Liver (tissue), 9 donors: ENCODE results near the gene ADAM21. TPM values are rescaled to one million over a fixed set of nuclear protein-coding genes. Genes with fewer than 3 reads are reported as not detected.

Experiments used
- DNase-seq: peaks from one replicate; pipeline ENCODE4 v3.0.0-alpha.2; 2017; ENCODE audit warnings: low spot score
- H3K27ac ChIP-seq, 2 donors: one replicate each; pipeline ENCODE4 v1.7.0; 2013; ENCODE audit warnings: inconsistent platforms in 2 of 2, low read length in 2 of 2, control low read depth in 1 of 2, low read depth in 1 of 2, mild to moderate bottlenecking in 1 of 2
- H3K27me3 ChIP-seq, 4 donors: one replicate each; pipeline versions ENCODE4 v1.6.1 to v1.7.0; 2013; ENCODE audit warnings: low read length in 3 of 4, inconsistent platforms in 1 of 4, mild to moderate bottlenecking in 1 of 4, moderate library complexity in 1 of 4; ENCODE audit not compliant: control insufficient read depth in 4 of 4, insufficient read depth in 4 of 4
- H3K36me3 ChIP-seq, 4 donors: one replicate each; pipeline versions ENCODE4 v1.6.1 to v1.7.0; 2013; ENCODE audit warnings: low read length in 3 of 4, mild to moderate bottlenecking in 3 of 4, low read depth in 1 of 4, moderate library complexity in 1 of 4; ENCODE audit not compliant: control insufficient read depth in 4 of 4, insufficient read depth in 3 of 4
- H3K4me1 ChIP-seq, 4 donors: one replicate each; pipeline versions ENCODE4 v1.6.1 to v1.7.0; 2013; ENCODE audit warnings: low read length in 3 of 4, mild to moderate bottlenecking in 3 of 4, moderate library complexity in 1 of 4; ENCODE audit not compliant: control insufficient read depth in 4 of 4, insufficient read depth in 4 of 4
- H3K4me3 ChIP-seq, 3 donors: one replicate each; pipeline versions ENCODE4 v1.6.1 to v1.7.0; 2013; ENCODE audit warnings: low read length in 3 of 3, control low read depth in 1 of 3, low read depth in 1 of 3, mild to moderate bottlenecking in 1 of 3
- H3K9ac ChIP-seq, 2 donors: one replicate each; pipeline ENCODE4 v1.7.0; 2013; ENCODE audit warnings: low read length in 2 of 2, mild to moderate bottlenecking in 2 of 2, moderate library complexity in 2 of 2, control low read depth in 1 of 2, low read depth in 1 of 2
- H3K9me3 ChIP-seq, 4 donors: one replicate each; pipeline versions ENCODE4 v1.6.1 to v1.7.0; 2013; ENCODE audit warnings: low read length in 3 of 4; ENCODE audit not compliant: control insufficient read depth in 4 of 4
- EGR1 ChIP-seq, 2 donors: IDR thresholded peaks; 2 replicates each; pipeline ENCODE4 v1.6.1; 2016 to 2018; ENCODE audit warnings: antibody characterized with exemption in 2 of 2, low read depth in 2 of 2
- FOXA1 ChIP-seq: IDR thresholded peaks from 2 replicates; pipeline ENCODE4 v1.6.1; 2016; ENCODE audit warnings: antibody characterized with exemption
- FOXA2 ChIP-seq: IDR thresholded peaks from 2 replicates; pipeline ENCODE4 v1.6.1; 2016; ENCODE audit warnings: antibody characterized with exemption
- GABPA ChIP-seq, 2 donors: IDR thresholded peaks in 1 of 2; conservative IDR thresholded peaks in 1 of 2; 2 replicates each; pipeline ENCODE4 v1.6.1; 2016; ENCODE audit warnings: antibody characterized with exemption in 2 of 2, mild to moderate bottlenecking in 1 of 2, moderate library complexity in 1 of 2
- HNF4A ChIP-seq, 2 donors: conservative IDR thresholded peaks; 2 replicates each; pipeline ENCODE4 v1.6.1; 2016; ENCODE audit warnings: antibody characterized with exemption in 2 of 2, mild to moderate bottlenecking in 2 of 2
- HNF4G ChIP-seq: IDR thresholded peaks from 2 replicates; pipeline ENCODE4 v1.6.1; 2016; ENCODE audit warnings: antibody characterized with exemption
- JUND ChIP-seq, 2 donors: IDR thresholded peaks; 2 replicates each; pipeline ENCODE4 v1.6.1; 2016; ENCODE audit warnings: antibody characterized with exemption in 2 of 2
- NR2F2 ChIP-seq: IDR thresholded peaks from 2 replicates; pipeline ENCODE4 v1.6.1; 2016; ENCODE audit warnings: antibody characterized with exemption
- RAD21 ChIP-seq, 2 donors: IDR thresholded peaks; 2 replicates each; pipeline ENCODE4 v1.6.1; 2016; ENCODE audit warnings: antibody characterized with exemption in 2 of 2, mild to moderate bottlenecking in 2 of 2
- RXRA ChIP-seq, 2 donors: IDR thresholded peaks; 2 replicates each; pipeline ENCODE4 v1.6.1; 2017 to 2018; ENCODE audit warnings: antibody characterized with exemption in 2 of 2, mild to moderate bottlenecking in 1 of 2
- SP1 ChIP-seq: IDR thresholded peaks from 2 replicates; pipeline ENCODE4 v1.6.1; 2018; ENCODE audit warnings: antibody characterized with exemption, mild to moderate bottlenecking
- TAF1 ChIP-seq: conservative IDR thresholded peaks from 2 replicates; pipeline ENCODE4 v1.6.1; 2016; ENCODE audit warnings: antibody characterized with exemption, mild to moderate bottlenecking
- YY1 ChIP-seq: IDR thresholded peaks from 2 replicates; pipeline ENCODE4 v1.6.1; 2016; ENCODE audit warnings: antibody characterized with exemption, mild to moderate bottlenecking
- WGBS: extraction: QIAGEN DNeasy Blood & Tissue Kit; methylation state at CpG from one replicate; pipeline ENCODE4 v1.1.7; 2013; 5-methylcytosine and 5-hydroxymethylcytosine counted together
- polyA plus RNA-seq, 2 donors: library from polyadenylated mRNA; stranded (reverse) in 1 of 2; unstranded in 1 of 2; fragments of 200-250 nt in 1 of 2; fragments of >200 nt in 1 of 2; fragmentation: Nextera tagmentation in 1 of 2; extraction: Ambion mirVana in 1 of 2; gene quantifications; one replicate each; pipeline versions ENCODE4 v1.2.1 to v1.2.3, GENCODE V29; 2013 to 2015
- total RNA-seq, 2 donors: library from RNA; depleted of rRNA; stranded (reverse); fragments of >200 nt; gene quantifications; one replicate each; pipeline ENCODE4 v1.2.3, GENCODE V29; 2014
- TF ChIP-seq, protein P1 (sequence below): IDR thresholded peaks from 2 replicates; pipeline ENCODE4 v1.6.1; 2016; ENCODE audit warnings: antibody characterized with exemption
- TF ChIP-seq, protein P2 (sequence below): fragments of 150-350 bp; IDR thresholded peaks from 2 replicates; pipeline ENCODE4 v1.5.1; 2017; ENCODE audit warnings: improper control_type of control experiment, low read depth, low read length; ENCODE audit not compliant: missing input control
- TF ChIP-seq, protein P3 (sequence below): IDR thresholded peaks from 2 replicates; pipeline ENCODE4 v1.6.1; 2016; ENCODE audit warnings: antibody characterized with exemption
- TF ChIP-seq, protein P4 (sequence below): IDR thresholded peaks from 2 replicates; pipeline ENCODE4 v1.6.1; 2016; ENCODE audit warnings: antibody characterized with exemption, mild to moderate bottlenecking
- donor health status: healthy.
- donor health status: healthy.
- donor health status: healthy.
- donor health status: healthy.
- donor health status: healthy.

The ADAM21 gene
- total and polyA plus RNA-seq, 4 donors, result 0.02 to 0.17 TPM; not detected in 2

DNA sequence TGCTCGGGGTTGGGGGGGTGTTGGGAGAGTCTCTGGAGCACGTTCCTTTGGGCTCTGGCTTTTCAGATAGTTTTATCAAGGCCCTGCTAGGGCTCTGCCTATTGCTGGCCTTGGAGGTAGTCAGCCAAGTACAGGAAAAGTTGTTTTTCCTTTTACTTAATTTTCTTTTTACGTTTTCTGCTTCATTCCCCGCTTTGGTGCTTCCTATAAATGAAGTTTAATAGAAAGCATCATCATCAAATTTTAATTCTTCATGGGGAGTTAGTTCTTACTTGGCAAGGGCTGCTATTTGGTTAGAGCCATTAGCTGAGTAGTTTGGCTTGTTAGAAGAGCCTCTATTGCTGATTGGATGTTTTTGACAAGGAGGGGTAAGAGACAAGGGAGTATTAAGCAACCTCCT lies 15.1 kb upstream of the ADAM21 start:
- Histone ChIP-seq H3K4me3 (no peak overlapping the region), H3K9ac (no peak overlapping the region), H3K27me3 (no peaks in the 10 kb centered on the region), H3K9me3 (peaks cover 0 to under 1% (median 0%) of the 10 kb centered on the region in 4 donors), H3K27ac (no peak overlapping the region), H3K4me1 (no peaks in the 10 kb centered on the region), H3K36me3 (no peaks in the 10 kb centered on the region)
- DNase-seq, result no peak
- 31% methylated on average over 4 of the region's 4 CpGs for WGBS
- no peak for TF ChIP-seq FOXA2
- no peak for TF ChIP-seq TAF1
- TF ChIP-seq SP1, result no peak
- TF ChIP-seq HNF4A (conservative IDR thresholded peaks at IDR 0.05), result no peak
- TF ChIP-seq JUND (IDR thresholded peaks at IDR 0.05), result no peak
- no peak for TF ChIP-seq NR2F2
- no peak for TF ChIP-seq RXRA (IDR thresholded peaks at IDR 0.05)
- TF ChIP-seq RAD21 (IDR thresholded peaks at IDR 0.05), result no peak
- TF ChIP-seq GABPA (IDR thresholded peaks at IDR 0.05 in 1 of 2, conservative IDR thresholded peaks at IDR 0.05 in 1 of 2), result no peak
- no peak for TF ChIP-seq YY1
- TF ChIP-seq, protein P1, sequence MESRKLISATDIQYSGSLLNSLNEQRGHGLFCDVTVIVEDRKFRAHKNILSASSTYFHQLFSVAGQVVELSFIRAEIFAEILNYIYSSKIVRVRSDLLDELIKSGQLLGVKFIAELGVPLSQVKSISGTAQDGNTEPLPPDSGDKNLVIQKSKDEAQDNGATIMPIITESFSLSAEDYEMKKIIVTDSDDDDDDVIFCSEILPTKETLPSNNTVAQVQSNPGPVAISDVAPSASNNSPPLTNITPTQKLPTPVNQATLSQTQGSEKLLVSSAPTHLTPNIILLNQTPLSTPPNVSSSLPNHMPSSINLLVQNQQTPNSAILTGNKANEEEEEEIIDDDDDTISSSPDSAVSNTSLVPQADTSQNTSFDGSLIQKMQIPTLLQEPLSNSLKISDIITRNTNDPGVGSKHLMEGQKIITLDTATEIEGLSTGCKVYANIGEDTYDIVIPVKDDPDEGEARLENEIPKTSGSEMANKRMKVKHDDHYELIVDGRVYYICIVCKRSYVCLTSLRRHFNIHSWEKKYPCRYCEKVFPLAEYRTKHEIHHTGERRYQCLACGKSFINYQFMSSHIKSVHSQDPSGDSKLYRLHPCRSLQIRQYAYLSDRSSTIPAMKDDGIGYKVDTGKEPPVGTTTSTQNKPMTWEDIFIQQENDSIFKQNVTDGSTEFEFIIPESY, result no peak
- no peak for TF ChIP-seq HNF4G
- TF ChIP-seq FOXA1, result no peak

DNA sequence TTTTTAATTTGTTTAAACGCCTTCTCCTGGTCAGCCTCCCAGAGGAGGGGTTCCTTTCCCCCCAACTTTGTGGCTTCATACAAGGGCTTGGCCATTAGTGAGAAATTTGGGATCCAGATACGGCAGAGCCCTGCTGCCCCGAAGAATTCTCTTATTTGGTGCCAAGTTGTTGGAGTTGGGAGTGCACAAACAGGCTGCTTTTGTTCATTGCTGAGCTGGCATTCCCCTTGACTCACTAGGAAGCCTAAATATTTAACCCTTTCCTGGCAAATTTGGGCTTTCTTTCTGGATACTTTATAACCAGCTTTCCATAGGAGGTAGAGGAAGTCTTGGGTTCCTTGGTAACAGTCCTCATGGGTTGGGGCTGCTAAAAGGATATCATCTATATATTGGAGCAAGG lies 10.3 kb upstream of the ADAM21 start:
- Histone ChIP-seq H3K4me3 (no peak overlapping the region), H3K27me3 (no peaks in the 10 kb centered on the region), H3K9ac (no peak overlapping the region), H3K36me3 (no peaks in the 10 kb centered on the region), H3K9me3 (peaks cover 2 to 16% (median 8%) of the 10 kb centered on the region in 4 donors), H3K27ac (no peak overlapping the region), H3K4me1 (no peaks in the 10 kb centered on the region)
- DNase-seq, result no peak
- TF ChIP-seq NR2F2, result no peak
- TF ChIP-seq SP1, result no peak
- TF ChIP-seq YY1, result no peak
- 74% methylated on average over 3 of the region's 3 CpGs for WGBS

DNA sequence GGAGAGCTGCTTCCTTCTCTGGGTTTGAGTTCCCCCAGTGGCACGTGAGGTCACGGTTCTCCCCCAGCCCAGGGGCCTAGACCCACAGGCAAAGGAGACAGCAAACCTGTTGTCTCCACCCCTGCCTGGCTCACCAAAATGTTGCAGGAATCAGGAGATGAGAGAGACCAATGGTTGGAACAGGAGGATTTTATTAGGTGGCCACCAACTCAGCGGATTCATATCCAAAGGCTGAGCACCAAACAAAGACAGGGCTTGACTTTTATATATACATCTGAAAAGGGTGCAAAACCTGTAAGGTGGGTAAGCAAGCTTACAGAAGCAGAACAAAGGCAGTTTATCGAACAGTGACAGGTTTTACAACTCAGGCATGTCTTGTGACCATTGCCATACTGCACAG lies 9.2 kb upstream of the ADAM21 start:
- Histone ChIP-seq H3K4me3 (no peak overlapping the region), H3K36me3 (no peaks in the 10 kb centered on the region), H3K27ac (no peak overlapping the region), H3K9ac (no peak overlapping the region), H3K4me1 (no peaks in the 10 kb centered on the region), H3K27me3 (no peaks in the 10 kb centered on the region), H3K9me3 (peaks cover 2 to 16% (median 8%) of the 10 kb centered on the region in 4 donors)
- DNase-seq, result no peak
- TF ChIP-seq RXRA (IDR thresholded peaks at IDR 0.05) (no peak), NR2F2 (no peak), RAD21 (IDR thresholded peaks at IDR 0.05) (no peak), SP1 (no peak), FOXA2 (no peak), GABPA (IDR thresholded peaks at IDR 0.05 in 1 of 2, conservative IDR thresholded peaks at IDR 0.05 in 1 of 2) (no peak), YY1 (no peak), TAF1 (no peak), JUND (IDR thresholded peaks at IDR 0.05) (no peak), HNF4A (conservative IDR thresholded peaks at IDR 0.05) (no peak), HNF4G (no peak), EGR1 (IDR thresholded peaks at IDR 0.05; ENCODE audit: low read depth in 2 of 2) (no peak)
- TF ChIP-seq, protein P2, sequence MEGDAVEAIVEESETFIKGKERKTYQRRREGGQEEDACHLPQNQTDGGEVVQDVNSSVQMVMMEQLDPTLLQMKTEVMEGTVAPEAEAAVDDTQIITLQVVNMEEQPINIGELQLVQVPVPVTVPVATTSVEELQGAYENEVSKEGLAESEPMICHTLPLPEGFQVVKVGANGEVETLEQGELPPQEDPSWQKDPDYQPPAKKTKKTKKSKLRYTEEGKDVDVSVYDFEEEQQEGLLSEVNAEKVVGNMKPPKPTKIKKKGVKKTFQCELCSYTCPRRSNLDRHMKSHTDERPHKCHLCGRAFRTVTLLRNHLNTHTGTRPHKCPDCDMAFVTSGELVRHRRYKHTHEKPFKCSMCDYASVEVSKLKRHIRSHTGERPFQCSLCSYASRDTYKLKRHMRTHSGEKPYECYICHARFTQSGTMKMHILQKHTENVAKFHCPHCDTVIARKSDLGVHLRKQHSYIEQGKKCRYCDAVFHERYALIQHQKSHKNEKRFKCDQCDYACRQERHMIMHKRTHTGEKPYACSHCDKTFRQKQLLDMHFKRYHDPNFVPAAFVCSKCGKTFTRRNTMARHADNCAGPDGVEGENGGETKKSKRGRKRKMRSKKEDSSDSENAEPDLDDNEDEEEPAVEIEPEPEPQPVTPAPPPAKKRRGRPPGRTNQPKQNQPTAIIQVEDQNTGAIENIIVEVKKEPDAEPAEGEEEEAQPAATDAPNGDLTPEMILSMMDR, result no peak
- TF ChIP-seq, protein P1, result no peak
- TF ChIP-seq, protein P3, sequence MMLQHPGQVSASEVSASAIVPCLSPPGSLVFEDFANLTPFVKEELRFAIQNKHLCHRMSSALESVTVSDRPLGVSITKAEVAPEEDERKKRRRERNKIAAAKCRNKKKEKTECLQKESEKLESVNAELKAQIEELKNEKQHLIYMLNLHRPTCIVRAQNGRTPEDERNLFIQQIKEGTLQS, result no peak
- TF ChIP-seq, protein P4, sequence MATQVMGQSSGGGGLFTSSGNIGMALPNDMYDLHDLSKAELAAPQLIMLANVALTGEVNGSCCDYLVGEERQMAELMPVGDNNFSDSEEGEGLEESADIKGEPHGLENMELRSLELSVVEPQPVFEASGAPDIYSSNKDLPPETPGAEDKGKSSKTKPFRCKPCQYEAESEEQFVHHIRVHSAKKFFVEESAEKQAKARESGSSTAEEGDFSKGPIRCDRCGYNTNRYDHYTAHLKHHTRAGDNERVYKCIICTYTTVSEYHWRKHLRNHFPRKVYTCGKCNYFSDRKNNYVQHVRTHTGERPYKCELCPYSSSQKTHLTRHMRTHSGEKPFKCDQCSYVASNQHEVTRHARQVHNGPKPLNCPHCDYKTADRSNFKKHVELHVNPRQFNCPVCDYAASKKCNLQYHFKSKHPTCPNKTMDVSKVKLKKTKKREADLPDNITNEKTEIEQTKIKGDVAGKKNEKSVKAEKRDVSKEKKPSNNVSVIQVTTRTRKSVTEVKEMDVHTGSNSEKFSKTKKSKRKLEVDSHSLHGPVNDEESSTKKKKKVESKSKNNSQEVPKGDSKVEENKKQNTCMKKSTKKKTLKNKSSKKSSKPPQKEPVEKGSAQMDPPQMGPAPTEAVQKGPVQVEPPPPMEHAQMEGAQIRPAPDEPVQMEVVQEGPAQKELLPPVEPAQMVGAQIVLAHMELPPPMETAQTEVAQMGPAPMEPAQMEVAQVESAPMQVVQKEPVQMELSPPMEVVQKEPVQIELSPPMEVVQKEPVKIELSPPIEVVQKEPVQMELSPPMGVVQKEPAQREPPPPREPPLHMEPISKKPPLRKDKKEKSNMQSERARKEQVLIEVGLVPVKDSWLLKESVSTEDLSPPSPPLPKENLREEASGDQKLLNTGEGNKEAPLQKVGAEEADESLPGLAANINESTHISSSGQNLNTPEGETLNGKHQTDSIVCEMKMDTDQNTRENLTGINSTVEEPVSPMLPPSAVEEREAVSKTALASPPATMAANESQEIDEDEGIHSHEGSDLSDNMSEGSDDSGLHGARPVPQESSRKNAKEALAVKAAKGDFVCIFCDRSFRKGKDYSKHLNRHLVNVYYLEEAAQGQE, result no peak
- 90% methylated on average over 4 of the region's 4 CpGs for WGBS
